ENCODE data around the gene MRAS.

GRCh38 chr3:138362538-138362937 is 14.2 kb downstream of the MRAS start:
- no peak for TF ChIP-seq CTCF (IDR thresholded peaks at IDR 0.05; ENCODE audit: poor library complexity, severe bottlenecking)
- no peak for TF ChIP-seq POLR2AphosphoS5 (IDR thresholded peaks at IDR 0.05)
- TF ChIP-seq EP300 (conservative IDR thresholded peaks at IDR 0.05; ENCODE audit: poor library complexity, severe bottlenecking): no peak
- TF ChIP-seq RAD21 (conservative IDR thresholded peaks at IDR 0.05): no peak
- TF ChIP-seq EZH2 (IDR thresholded peaks at IDR 0.05; ENCODE audit: borderline replicate concordance, insufficient read depth, low read length, poor library complexity, severe bottlenecking): no peak
- TF ChIP-seq MXI1 (conservative IDR thresholded peaks at IDR 0.05; ENCODE audit: poor library complexity, severe bottlenecking): no peak
